ENCODE data around the gene POU3F4.

The POU3F4 gene

DNA sequence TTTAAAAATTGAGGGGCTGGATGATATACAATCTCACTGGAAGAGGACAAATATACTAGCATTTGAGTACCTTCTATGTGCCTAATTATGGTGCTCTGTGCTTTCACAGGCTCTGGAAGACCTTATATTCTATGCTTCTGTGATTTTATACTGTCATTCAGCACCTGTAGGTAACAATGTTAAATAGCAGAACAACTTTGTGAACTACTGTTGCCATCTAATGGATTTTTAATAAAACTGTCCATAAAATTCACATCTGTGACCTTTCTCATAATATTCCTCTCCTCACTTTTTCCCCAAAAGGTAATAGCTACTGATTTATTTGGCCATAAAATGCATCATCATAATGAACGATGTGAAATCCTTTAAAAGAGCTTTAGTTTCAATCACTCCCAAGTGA lies 21.9 kb downstream of the POU3F4 start:
- Mint-ChIP-seq H3K27ac (no peak overlapping the region), H3K4me1 (ENCODE audit: low read depth in 2 of 2) (no peaks in the 10 kb centered on the region), H3K9me3 (no peaks in the 10 kb centered on the region), H3K27me3 (no peaks in the 10 kb centered on the region), H3K4me3 (no peak overlapping the region), H3K36me3 (ENCODE audit: insufficient read depth) (no peaks in the 10 kb centered on the region)
- no peak for DNase-seq
- ATAC-seq (replicated peaks) = no peak

DNA sequence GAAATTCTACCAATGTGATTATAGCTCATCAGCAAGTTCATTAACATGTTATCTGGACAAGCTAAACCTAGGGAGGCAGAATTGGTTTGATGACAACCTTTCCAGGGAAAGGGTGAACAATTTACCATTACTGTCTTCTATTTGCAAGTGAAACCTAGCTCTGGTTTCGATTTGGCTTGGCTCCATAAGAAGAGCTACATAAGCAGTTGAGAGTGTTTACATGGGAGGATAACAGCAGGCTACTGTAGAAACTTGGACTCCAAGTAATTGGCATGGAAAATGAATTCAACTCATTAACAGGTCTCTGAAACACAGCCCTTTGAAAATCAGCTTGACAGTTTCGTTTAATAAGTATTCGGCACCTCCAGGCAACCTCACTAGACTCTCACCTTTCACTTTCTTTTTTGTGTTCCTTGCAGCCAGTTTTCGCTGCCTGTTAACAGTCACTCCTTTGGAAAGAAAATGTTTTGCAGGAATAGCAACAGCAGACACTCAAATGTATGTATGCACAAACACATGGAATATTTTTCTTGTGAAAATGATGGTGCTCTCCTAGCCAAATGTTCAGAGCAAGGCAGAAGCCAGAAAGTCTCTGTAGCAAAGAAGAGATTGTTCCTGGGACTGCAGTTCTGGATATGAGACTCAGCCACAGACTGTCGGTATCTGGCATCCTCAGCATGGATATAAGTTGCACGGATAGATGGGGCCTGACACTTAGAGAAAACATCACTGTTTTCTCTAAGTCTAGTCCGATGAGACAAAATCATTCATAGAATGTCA lies 27.5 kb downstream of the POU3F4 start:
- ATAC-seq (replicated peaks) (no peak), DNase-seq (no peak)
- Mint-ChIP-seq H3K9me3 (no peaks in the 10 kb centered on the region), H3K4me3 (peak overlapping the region; percentile 4 to 58), H3K27ac (no peak overlapping the region), H3K36me3 (ENCODE audit: insufficient read depth) (no peaks in the 10 kb centered on the region), H3K4me1 (ENCODE audit: low read depth in 2 of 2) (no peaks in the 10 kb centered on the region), H3K27me3 (no peaks in the 10 kb centered on the region)
